HL-60 (cell line): ENCODE results near the gene MSRB3.

ENCODE experiments used
- DNase-seq, 2 experiments: peaks; one replicate each; pipeline ENCODE4 v3.0.0-alpha.2; 2010 to 2020; ENCODE audit warnings: low read depth in 1 of 2, low spot score in 1 of 2
- H3K27ac ChIP-seq: fragments of 250-450 bp; sonication (Bioruptor Pico); replicated peaks from 2 replicates; pipeline ENCODE4 v1.5.1; 2020; ENCODE audit warnings: mild to moderate bottlenecking, moderate library complexity
- H3K27me3 ChIP-seq: fragments of 250-450 bp; sonication (Bioruptor Pico); 2 replicates; pipeline ENCODE4 v1.5.1; 2021; ENCODE audit warnings: mild to moderate bottlenecking, moderate library complexity; ENCODE audit not compliant: insufficient read depth, poor library complexity, severe bottlenecking
- H3K4me3 ChIP-seq: replicated peaks from 2 replicates; pipeline ENCODE4 v1.5.1; 2011; ENCODE audit warnings: mild to moderate bottlenecking, control low read depth, low read length; ENCODE audit not compliant: insufficient read depth
- CTCF ChIP-seq: IDR thresholded peaks from one replicate; pipeline ENCODE4 v1.5.1; 2011; ENCODE audit warnings: low read length, control low read depth, inconsistent platforms; ENCODE audit not compliant: insufficient read depth
- GABPA ChIP-seq: IDR thresholded peaks from 2 replicates; pipeline ENCODE4 v1.6.1; 2012; ENCODE audit warnings: low read depth
- POLR2AphosphoS5 ChIP-seq: IDR thresholded peaks from 2 replicates; pipeline ENCODE4 v1.6.1; 2012; ENCODE audit warnings: low read depth
- SPI1 ChIP-seq: IDR thresholded peaks from 2 replicates; pipeline ENCODE4 v1.6.1; 2012; ENCODE audit warnings: low read depth, mild to moderate bottlenecking, borderline replicate concordance
- TF ChIP-seq, protein P1 (sequence below): IDR thresholded peaks from 2 replicates; pipeline ENCODE4 v1.6.1; 2012; ENCODE audit warnings: low read depth; ENCODE audit not compliant: insufficient replicate concordance

Gene MSRB3

GRCh38 chr12:65510584-65511050 lies 232.1 kb downstream of the MSRB3 start:
- TF ChIP-seq, protein P1, sequence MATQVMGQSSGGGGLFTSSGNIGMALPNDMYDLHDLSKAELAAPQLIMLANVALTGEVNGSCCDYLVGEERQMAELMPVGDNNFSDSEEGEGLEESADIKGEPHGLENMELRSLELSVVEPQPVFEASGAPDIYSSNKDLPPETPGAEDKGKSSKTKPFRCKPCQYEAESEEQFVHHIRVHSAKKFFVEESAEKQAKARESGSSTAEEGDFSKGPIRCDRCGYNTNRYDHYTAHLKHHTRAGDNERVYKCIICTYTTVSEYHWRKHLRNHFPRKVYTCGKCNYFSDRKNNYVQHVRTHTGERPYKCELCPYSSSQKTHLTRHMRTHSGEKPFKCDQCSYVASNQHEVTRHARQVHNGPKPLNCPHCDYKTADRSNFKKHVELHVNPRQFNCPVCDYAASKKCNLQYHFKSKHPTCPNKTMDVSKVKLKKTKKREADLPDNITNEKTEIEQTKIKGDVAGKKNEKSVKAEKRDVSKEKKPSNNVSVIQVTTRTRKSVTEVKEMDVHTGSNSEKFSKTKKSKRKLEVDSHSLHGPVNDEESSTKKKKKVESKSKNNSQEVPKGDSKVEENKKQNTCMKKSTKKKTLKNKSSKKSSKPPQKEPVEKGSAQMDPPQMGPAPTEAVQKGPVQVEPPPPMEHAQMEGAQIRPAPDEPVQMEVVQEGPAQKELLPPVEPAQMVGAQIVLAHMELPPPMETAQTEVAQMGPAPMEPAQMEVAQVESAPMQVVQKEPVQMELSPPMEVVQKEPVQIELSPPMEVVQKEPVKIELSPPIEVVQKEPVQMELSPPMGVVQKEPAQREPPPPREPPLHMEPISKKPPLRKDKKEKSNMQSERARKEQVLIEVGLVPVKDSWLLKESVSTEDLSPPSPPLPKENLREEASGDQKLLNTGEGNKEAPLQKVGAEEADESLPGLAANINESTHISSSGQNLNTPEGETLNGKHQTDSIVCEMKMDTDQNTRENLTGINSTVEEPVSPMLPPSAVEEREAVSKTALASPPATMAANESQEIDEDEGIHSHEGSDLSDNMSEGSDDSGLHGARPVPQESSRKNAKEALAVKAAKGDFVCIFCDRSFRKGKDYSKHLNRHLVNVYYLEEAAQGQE, result no peak
- TF ChIP-seq SPI1 (no peak), POLR2AphosphoS5 (no peak), CTCF (no peak), GABPA (no peak)
- no peak for DNase-seq
- Histone ChIP-seq H3K27ac (no peak overlapping the region), H3K4me3 (no peak overlapping the region), H3K27me3 (peaks cover 8% of the 10 kb centered on the region)

- DNase-seq, result no peak
- no peak overlapping the region for H3K27ac ChIP-seq
Measured at GRCh38 chr12:65511134-65511834, 232.8 kb downstream of the MSRB3 start.

GRCh38 chr12:65511912-65512311 lies 233.4 kb downstream of the MSRB3 start:
- TF ChIP-seq CTCF (no peak), SPI1 (no peak), POLR2AphosphoS5 (no peak), GABPA (no peak)
- TF ChIP-seq, protein P1, result no peak
- H3K4me3 ChIP-seq, result no peak overlapping the region
- H3K27me3 ChIP-seq, result peaks cover 8% of the 10 kb centered on the region
- no peak for DNase-seq
- no peak overlapping the region for H3K27ac ChIP-seq

More at GRCh38 chr12:65511134-65511834, 232.8 kb downstream of the MSRB3 start:
- TF ChIP-seq SPI1 (no peak), GABPA (no peak), POLR2AphosphoS5 (no peak), CTCF (no peak)
- TF ChIP-seq, protein P1, result no peak
- H3K27me3 ChIP-seq, result peaks cover 8% of the 10 kb centered on the region
- H3K4me3 ChIP-seq, result no peak overlapping the region
